ENCODE data around the gene GLI1. TPM values are rescaled to one million over a fixed set of nuclear protein-coding genes. Genes with fewer than 3 reads are reported as not detected.
A peak's percentile ranks its signal among the peaks of the same experiment; 100 is the strongest.

GLI1 gene
- total RNA-seq, 1 donor from 2014 or later = 5.8 TPM

GRCh38 chr12:57497223-57498131 lies 37.9 kb downstream of the GLI1 start:
- Mint-ChIP-seq H3K36me3 (ENCODE audit: low read depth, unreplicated experiment) (peaks cover 42% of the 10 kb centered on the region), H3K27me3 (ENCODE audit: low read depth, unreplicated experiment) (no peaks in the 10 kb centered on the region), H3K4me1 (ENCODE audit: low read depth, unreplicated experiment) (peaks cover 11% of the 10 kb centered on the region), H3K4me3 (ENCODE audit: unreplicated experiment) (peak overlapping the region; percentile 36), H3K27ac (ENCODE audit: unreplicated experiment) (peak overlapping the region; percentile 45), H3K9me3 (ENCODE audit: unreplicated experiment) (no peaks in the 10 kb centered on the region)
- Histone ChIP-seq H4K20me1 (ENCODE audit: insufficient read depth, low read length) (peaks cover 24% of the 10 kb centered on the region), H3K4me2 (ENCODE audit: low read length) (no peak overlapping the region), H3K4me1 (ENCODE audit: insufficient read depth, low read length) (no peaks in the 10 kb centered on the region), H3K9me3 (ENCODE audit: insufficient read depth, low read depth, low read length) (no peaks in the 10 kb centered on the region), H3K9ac (ENCODE audit: low read length) (no peak overlapping the region), H3K27me3 (ENCODE audit: insufficient read depth, low read length) (no peaks in the 10 kb centered on the region), H2AFZ (ENCODE audit: low read depth, low read length) (no peak overlapping the region), H3K27ac (ENCODE audit: low read depth, low read length) (no peak overlapping the region), H3K4me3 (ENCODE audit: insufficient read depth, low read depth, low read length) (no peak overlapping the region), H3K79me2 (ENCODE audit: insufficient read depth, low read length) (peaks cover 8% of the 10 kb centered on the region), H3K36me3 (ENCODE audit: insufficient read depth, low read length) (peaks cover 46% of the 10 kb centered on the region)
- DNase-seq (ENCODE audit: low read depth) (no peak), FAIRE-seq (no peak)
- TF ChIP-seq EZH2 (IDR thresholded peaks at IDR 0.05; ENCODE audit: insufficient read depth, low read length) = no peak
- TF ChIP-seq CTCF (IDR thresholded peaks at IDR 0.05; ENCODE audit: insufficient read depth, low read depth, low read length) = no peak

GRCh38 chr12:57498132-57498502 lies 38.5 kb downstream of the GLI1 start:
- Mint-ChIP-seq H3K4me3 (ENCODE audit: unreplicated experiment) (no peak overlapping the region), H3K4me1 (ENCODE audit: low read depth, unreplicated experiment) (peaks cover 11% of the 10 kb centered on the region), H3K36me3 (ENCODE audit: low read depth, unreplicated experiment) (peaks cover 39% of the 10 kb centered on the region), H3K27me3 (ENCODE audit: low read depth, unreplicated experiment) (no peaks in the 10 kb centered on the region), H3K9me3 (ENCODE audit: unreplicated experiment) (no peaks in the 10 kb centered on the region), H3K27ac (ENCODE audit: unreplicated experiment) (no peak overlapping the region)
- Histone ChIP-seq H2AFZ (ENCODE audit: low read depth, low read length) (no peak overlapping the region), H3K4me2 (ENCODE audit: low read length) (no peak overlapping the region), H3K36me3 (ENCODE audit: insufficient read depth, low read length) (peaks cover 41% of the 10 kb centered on the region), H4K20me1 (ENCODE audit: insufficient read depth, low read length) (peaks cover 18% of the 10 kb centered on the region), H3K4me1 (ENCODE audit: insufficient read depth, low read length) (no peaks in the 10 kb centered on the region), H3K27ac (ENCODE audit: low read depth, low read length) (no peak overlapping the region), H3K9me3 (ENCODE audit: insufficient read depth, low read depth, low read length) (no peaks in the 10 kb centered on the region), H3K9ac (ENCODE audit: low read length) (no peak overlapping the region), H3K79me2 (ENCODE audit: insufficient read depth, low read length) (peaks cover 3% of the 10 kb centered on the region), H3K27me3 (ENCODE audit: insufficient read depth, low read length) (no peaks in the 10 kb centered on the region), H3K4me3 (ENCODE audit: insufficient read depth, low read depth, low read length) (no peak overlapping the region)
- DNase-seq (ENCODE audit: low read depth) (no peak), FAIRE-seq (no peak)
- no peak for TF ChIP-seq CTCF (IDR thresholded peaks at IDR 0.05; ENCODE audit: insufficient read depth, low read depth, low read length)
- no peak for TF ChIP-seq EZH2 (IDR thresholded peaks at IDR 0.05; ENCODE audit: insufficient read depth, low read length)

- Histone ChIP-seq H3K4me2 (ENCODE audit: low read length) (no peak overlapping the region), H2AFZ (ENCODE audit: low read depth, low read length) (no peak overlapping the region), H3K4me1 (ENCODE audit: insufficient read depth, low read length) (no peaks in the 10 kb centered on the region), H3K9ac (ENCODE audit: low read length) (no peak overlapping the region), H3K27me3 (ENCODE audit: insufficient read depth, low read length) (no peaks in the 10 kb centered on the region), H3K36me3 (ENCODE audit: insufficient read depth, low read length) (peaks cover 41% of the 10 kb centered on the region), H3K4me3 (ENCODE audit: insufficient read depth, low read depth, low read length) (no peak overlapping the region), H3K79me2 (ENCODE audit: insufficient read depth, low read length) (peaks cover 3% of the 10 kb centered on the region), H4K20me1 (ENCODE audit: insufficient read depth, low read length) (peaks cover 18% of the 10 kb centered on the region), H3K9me3 (ENCODE audit: insufficient read depth, low read depth, low read length) (no peaks in the 10 kb centered on the region), H3K27ac (ENCODE audit: low read depth, low read length) (no peak overlapping the region)
- no peak for TF ChIP-seq CTCF (IDR thresholded peaks at IDR 0.05; ENCODE audit: insufficient read depth, low read depth, low read length)
- TF ChIP-seq EZH2 (IDR thresholded peaks at IDR 0.05; ENCODE audit: insufficient read depth, low read length) = no peak
- Mint-ChIP-seq H3K4me1 (ENCODE audit: low read depth, unreplicated experiment) (peaks cover 11% of the 10 kb centered on the region), H3K27me3 (ENCODE audit: low read depth, unreplicated experiment) (no peaks in the 10 kb centered on the region), H3K27ac (ENCODE audit: unreplicated experiment) (peak overlapping the region; percentile 18), H3K9me3 (ENCODE audit: unreplicated experiment) (no peaks in the 10 kb centered on the region), H3K36me3 (ENCODE audit: low read depth, unreplicated experiment) (peaks cover 39% of the 10 kb centered on the region), H3K4me3 (ENCODE audit: unreplicated experiment) (no peak overlapping the region)
- FAIRE-seq = no peak
- DNase-seq (ENCODE audit: low read depth) = no peak
These were observed 39.0 kb downstream of the GLI1 start for GRCh38 chr12:57498571-57498970.

All from astrocyte (in vitro differentiated cells and primary cell).